ENCODE measurements around the gene SLC10A1. TPM values are rescaled to one million over a fixed set of nuclear protein-coding genes. Genes with fewer than 3 reads are reported as not detected.

SLC10A1 gene
- total and polyA plus RNA-seq, 4 donors: 1.1 to 77.3 (median 60.3) TPM

DNA sequence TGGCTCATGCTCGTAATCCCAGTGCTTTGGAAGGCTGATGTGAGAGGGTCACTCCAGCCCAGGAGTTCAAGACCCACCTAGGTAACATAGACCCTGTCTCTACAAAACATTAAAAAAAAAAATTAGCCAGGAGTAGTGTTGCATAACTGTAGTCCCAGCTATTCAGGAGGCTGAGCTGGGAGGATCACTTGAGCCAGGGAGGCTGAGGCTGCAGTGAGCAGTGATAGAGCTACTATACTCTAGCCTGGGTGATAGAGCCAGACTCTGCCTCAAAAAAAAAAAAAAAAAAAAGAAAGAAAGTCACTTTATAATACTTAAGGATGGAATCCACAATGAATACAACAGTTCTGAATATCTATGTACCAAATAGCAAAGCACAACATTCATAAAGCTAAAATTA, 10.2 kb upstream of the SLC10A1 start:
- no peak for DNase-seq (ENCODE audit: low spot score)
- Histone ChIP-seq H3K27ac (ENCODE audit: low read depth in 1 of 2, low read length in 2 of 2) (no peak overlapping the region), H3K4me1 (ENCODE audit: control insufficient read depth in 4 of 4, insufficient read depth in 4 of 4, low read length in 3 of 4) (peaks cover 11 to 28% (median 17%) of the 10 kb centered on the region in 4 donors), H3K9ac (ENCODE audit: low read depth in 1 of 2, low read length in 2 of 2) (no peak overlapping the region), H3K9me3 (ENCODE audit: control insufficient read depth in 4 of 4, low read length in 3 of 4) (no peaks in the 10 kb centered on the region), H3K4me3 (ENCODE audit: low read depth in 1 of 3, low read length in 3 of 3) (no peak overlapping the region), H3K36me3 (ENCODE audit: control insufficient read depth in 4 of 4, insufficient read depth in 3 of 4, low read depth in 1 of 4, low read length in 3 of 4) (no peaks in the 10 kb centered on the region), H3K27me3 (ENCODE audit: control insufficient read depth in 4 of 4, insufficient read depth in 4 of 4, low read length in 3 of 4) (no peaks in the 10 kb centered on the region)
- no peak for TF ChIP-seq MAX (IDR thresholded peaks at IDR 0.05)
- no peak for TF ChIP-seq TAF1 (conservative IDR thresholded peaks at IDR 0.05)
- TF ChIP-seq ATF3 (IDR thresholded peaks at IDR 0.05): no peak
- no peak for TF ChIP-seq YY1 (IDR thresholded peaks at IDR 0.05)
- TF ChIP-seq REST (IDR thresholded peaks at IDR 0.05): no peak
- no peak for TF ChIP-seq RAD21 (IDR thresholded peaks at IDR 0.05)
- no peak for TF ChIP-seq GABPA (IDR thresholded peaks at IDR 0.05 in 1 of 2, conservative IDR thresholded peaks at IDR 0.05 in 1 of 2)
- no peak for TF ChIP-seq JUND (IDR thresholded peaks at IDR 0.05)
- TF ChIP-seq NR2F2 (IDR thresholded peaks at IDR 0.05): no peak
- no peak for TF ChIP-seq SP1 (IDR thresholded peaks at IDR 0.05)
- 93% methylated on average over 1 of the region's 1 CpG for WGBS

DNA sequence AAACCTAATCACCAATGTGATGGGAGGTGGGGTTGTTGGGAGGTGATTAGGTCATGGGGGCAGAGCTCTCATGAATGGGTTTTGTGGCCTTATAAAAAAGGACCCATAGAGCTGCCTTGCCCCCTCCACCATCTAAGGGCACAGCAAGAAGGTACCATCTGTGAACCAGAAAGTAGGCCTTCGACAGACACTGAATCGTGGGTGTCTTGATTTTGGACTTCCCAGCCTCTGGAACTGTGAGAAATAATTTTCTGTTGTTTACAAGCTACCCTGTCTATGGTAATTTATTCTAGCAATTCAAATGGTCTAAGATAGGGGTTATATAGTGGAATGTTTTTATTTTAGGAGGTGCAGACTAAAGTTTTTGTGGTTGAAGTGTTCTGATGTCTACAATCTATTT, 7.9 kb upstream of the SLC10A1 start:
- Histone ChIP-seq H3K4me3 (ENCODE audit: low read depth in 1 of 3, low read length in 3 of 3) (no peak overlapping the region), H3K27ac (ENCODE audit: low read depth in 1 of 2, low read length in 2 of 2) (no peak overlapping the region), H3K4me1 (ENCODE audit: control insufficient read depth in 4 of 4, insufficient read depth in 4 of 4, low read length in 3 of 4) (peaks cover 9 to 21% (median 11%) of the 10 kb centered on the region in 4 donors), H3K27me3 (ENCODE audit: control insufficient read depth in 4 of 4, insufficient read depth in 4 of 4, low read length in 3 of 4) (no peaks in the 10 kb centered on the region), H3K9ac (ENCODE audit: low read depth in 1 of 2, low read length in 2 of 2) (no peak overlapping the region), H3K9me3 (ENCODE audit: control insufficient read depth in 4 of 4, low read length in 3 of 4) (no peaks in the 10 kb centered on the region), H3K36me3 (ENCODE audit: control insufficient read depth in 4 of 4, insufficient read depth in 3 of 4, low read depth in 1 of 4, low read length in 3 of 4) (no peaks in the 10 kb centered on the region)
- TF ChIP-seq, protein P1, sequence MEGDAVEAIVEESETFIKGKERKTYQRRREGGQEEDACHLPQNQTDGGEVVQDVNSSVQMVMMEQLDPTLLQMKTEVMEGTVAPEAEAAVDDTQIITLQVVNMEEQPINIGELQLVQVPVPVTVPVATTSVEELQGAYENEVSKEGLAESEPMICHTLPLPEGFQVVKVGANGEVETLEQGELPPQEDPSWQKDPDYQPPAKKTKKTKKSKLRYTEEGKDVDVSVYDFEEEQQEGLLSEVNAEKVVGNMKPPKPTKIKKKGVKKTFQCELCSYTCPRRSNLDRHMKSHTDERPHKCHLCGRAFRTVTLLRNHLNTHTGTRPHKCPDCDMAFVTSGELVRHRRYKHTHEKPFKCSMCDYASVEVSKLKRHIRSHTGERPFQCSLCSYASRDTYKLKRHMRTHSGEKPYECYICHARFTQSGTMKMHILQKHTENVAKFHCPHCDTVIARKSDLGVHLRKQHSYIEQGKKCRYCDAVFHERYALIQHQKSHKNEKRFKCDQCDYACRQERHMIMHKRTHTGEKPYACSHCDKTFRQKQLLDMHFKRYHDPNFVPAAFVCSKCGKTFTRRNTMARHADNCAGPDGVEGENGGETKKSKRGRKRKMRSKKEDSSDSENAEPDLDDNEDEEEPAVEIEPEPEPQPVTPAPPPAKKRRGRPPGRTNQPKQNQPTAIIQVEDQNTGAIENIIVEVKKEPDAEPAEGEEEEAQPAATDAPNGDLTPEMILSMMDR (IDR thresholded peaks at IDR 0.05; ENCODE audit: low read depth, low read length, missing input control): no peak
- TF ChIP-seq EGR1 (IDR thresholded peaks at IDR 0.05; ENCODE audit: low read depth in 2 of 2) (no peak), TAF1 (conservative IDR thresholded peaks at IDR 0.05) (no peak), GABPA (IDR thresholded peaks at IDR 0.05 in 1 of 2, conservative IDR thresholded peaks at IDR 0.05 in 1 of 2) (no peak), HNF4A (conservative IDR thresholded peaks at IDR 0.05) (no peak), ATF3 (IDR thresholded peaks at IDR 0.05) (no peak), RXRA (IDR thresholded peaks at IDR 0.05) (no peak), JUND (IDR thresholded peaks at IDR 0.05) (no peak), FOXA1 (IDR thresholded peaks at IDR 0.05) (no peak), FOXA2 (IDR thresholded peaks at IDR 0.05) (no peak), RAD21 (IDR thresholded peaks at IDR 0.05) (no peak), REST (IDR thresholded peaks at IDR 0.05) (no peak), SP1 (IDR thresholded peaks at IDR 0.05) (no peak), YY1 (IDR thresholded peaks at IDR 0.05) (no peak), HNF4G (IDR thresholded peaks at IDR 0.05) (no peak)
- TF ChIP-seq, protein P2, sequence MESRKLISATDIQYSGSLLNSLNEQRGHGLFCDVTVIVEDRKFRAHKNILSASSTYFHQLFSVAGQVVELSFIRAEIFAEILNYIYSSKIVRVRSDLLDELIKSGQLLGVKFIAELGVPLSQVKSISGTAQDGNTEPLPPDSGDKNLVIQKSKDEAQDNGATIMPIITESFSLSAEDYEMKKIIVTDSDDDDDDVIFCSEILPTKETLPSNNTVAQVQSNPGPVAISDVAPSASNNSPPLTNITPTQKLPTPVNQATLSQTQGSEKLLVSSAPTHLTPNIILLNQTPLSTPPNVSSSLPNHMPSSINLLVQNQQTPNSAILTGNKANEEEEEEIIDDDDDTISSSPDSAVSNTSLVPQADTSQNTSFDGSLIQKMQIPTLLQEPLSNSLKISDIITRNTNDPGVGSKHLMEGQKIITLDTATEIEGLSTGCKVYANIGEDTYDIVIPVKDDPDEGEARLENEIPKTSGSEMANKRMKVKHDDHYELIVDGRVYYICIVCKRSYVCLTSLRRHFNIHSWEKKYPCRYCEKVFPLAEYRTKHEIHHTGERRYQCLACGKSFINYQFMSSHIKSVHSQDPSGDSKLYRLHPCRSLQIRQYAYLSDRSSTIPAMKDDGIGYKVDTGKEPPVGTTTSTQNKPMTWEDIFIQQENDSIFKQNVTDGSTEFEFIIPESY (IDR thresholded peaks at IDR 0.05): no peak
- DNase-seq (ENCODE audit: low spot score): no peak
- 98% methylated on average over 2 of the region's 2 CpGs for WGBS
